Activated T-helper 17 cell treated with anti-CD3 and anti-CD28 coated beads, Interleukin-2, amount 50 U/mL, for 72 hours (primary cell): Measurements from ENCODE around the gene WDCP. TPM values are rescaled to one million over a fixed set of nuclear protein-coding genes. Genes with fewer than 3 reads are reported as not detected.
"Not testable (repeated sequence)": the region's sequence is repeated elsewhere in the genome, so short reads cannot be mapped to it uniquely, and the experiment has no call there.

Experiments
- ATAC-seq: fragments of 150-1000 bp; cut with Tn5 transposase; replicated peaks from 2 replicates; pipeline ENCODE4 v1.10.0; 2021; ENCODE audit warnings: mild to moderate bottlenecking, moderate library complexity
- H3K27ac Mint-ChIP-seq: one replicate; pipeline ENCODE4 v1.8.0; 2022; ENCODE audit warnings: mixed read lengths
- H3K27me3 Mint-ChIP-seq: one replicate; pipeline ENCODE4 v1.8.0; 2022; ENCODE audit warnings: mixed read lengths
- H3K36me3 Mint-ChIP-seq: one replicate; pipeline ENCODE4 v1.8.0; 2022; ENCODE audit warnings: low read depth, mild to moderate bottlenecking, mixed read lengths
- H3K4me1 Mint-ChIP-seq: one replicate; pipeline ENCODE4 v1.8.0; 2022; ENCODE audit warnings: mixed read lengths
- H3K4me3 Mint-ChIP-seq: one replicate; pipeline ENCODE4 v1.8.0; 2022; ENCODE audit warnings: mild to moderate bottlenecking, mixed read lengths
- H3K9me3 Mint-ChIP-seq: one replicate; pipeline ENCODE4 v1.8.0; 2022; ENCODE audit warnings: mixed read lengths
- total RNA-seq, 2 donors: library from RNA; stranded (reverse); gene quantifications; one replicate each; pipeline ENCODE4 v1.2.3, GENCODE V29; 2022

The WDCP gene
- total RNA-seq, 2 donors from 2014 or later = 19.0 to 25.0 TPM

- Mint-ChIP-seq H3K9me3 (no peaks in the 10 kb centered on the region), H3K4me3 (no peak overlapping the region), H3K36me3 (peaks cover 17% of the 10 kb centered on the region), H3K4me1 (no peaks in the 10 kb centered on the region), H3K27ac (no peak overlapping the region), H3K27me3 (no peaks in the 10 kb centered on the region)
- peak; percentile 62 for ATAC-seq
Measured at GRCh38 chr2:24021122-24021998, 25.8 kb downstream of the WDCP start.

GRCh38 chr2:24020244-24020643 lies 26.9 kb downstream of the WDCP start:
- Mint-ChIP-seq H3K36me3 (peaks cover 13% of the 10 kb centered on the region), H3K27ac (no peak overlapping the region), H3K4me1 (no peaks in the 10 kb centered on the region), H3K9me3 (no peaks in the 10 kb centered on the region), H3K27me3 (no peaks in the 10 kb centered on the region), H3K4me3 (no peak overlapping the region)
- ATAC-seq = no peak

- no peak for ATAC-seq
- Mint-ChIP-seq H3K4me3 (no peak overlapping the region), H3K36me3 (peaks cover 10% of the 10 kb centered on the region), H3K4me1 (no peaks in the 10 kb centered on the region), H3K9me3 (no peaks in the 10 kb centered on the region), H3K27me3 (no peaks in the 10 kb centered on the region), H3K27ac (no peak overlapping the region)
Measured at GRCh38 chr2:24019729-24020128, 27.5 kb downstream of the WDCP start.

GRCh38 chr2:24018241-24018640 lies 28.9 kb downstream of the WDCP start:
- Mint-ChIP-seq H3K9me3 (no peaks in the 10 kb centered on the region), H3K36me3 (peaks cover 4% of the 10 kb centered on the region), H3K4me3 (no peak overlapping the region), H3K4me1 (no peaks in the 10 kb centered on the region), H3K27ac (no peak overlapping the region), H3K27me3 (peaks cover 4% of the 10 kb centered on the region)
- no peak for ATAC-seq

GRCh38 chr2:24017711-24018110 lies 29.5 kb downstream of the WDCP start:
- no peak for ATAC-seq
- H3K27me3 Mint-ChIP-seq = peaks cover 4% of the 10 kb centered on the region
- H3K36me3 Mint-ChIP-seq = peaks cover 4% of the 10 kb centered on the region
- no peaks in the 10 kb centered on the region for H3K4me1 Mint-ChIP-seq
- no peaks in the 10 kb centered on the region for H3K9me3 Mint-ChIP-seq
- no peak overlapping the region for H3K27ac Mint-ChIP-seq
- no peak overlapping the region for H3K4me3 Mint-ChIP-seq

GRCh38 chr2:24016853-24017703 lies 30.1 kb downstream of the WDCP start:
- Mint-ChIP-seq H3K27ac (no peak overlapping the region), H3K36me3 (no peaks in the 10 kb centered on the region), H3K27me3 (peaks cover 4% of the 10 kb centered on the region), H3K4me1 (no peaks in the 10 kb centered on the region), H3K4me3 (no peak overlapping the region), H3K9me3 (no peaks in the 10 kb centered on the region)
- no peak for ATAC-seq

- ATAC-seq = no peak
- no peak overlapping the region for H3K27ac Mint-ChIP-seq
- H3K4me1 Mint-ChIP-seq = no peaks in the 10 kb centered on the region
- H3K27me3 Mint-ChIP-seq = peaks cover 11% of the 10 kb centered on the region
- no peak overlapping the region for H3K4me3 Mint-ChIP-seq
- no peaks in the 10 kb centered on the region for H3K9me3 Mint-ChIP-seq
- no peaks in the 10 kb centered on the region for H3K36me3 Mint-ChIP-seq
Measured at GRCh38 chr2:24016376-24016761, 30.8 kb downstream of the WDCP start.

- Mint-ChIP-seq H3K36me3 (no peaks in the 10 kb centered on the region), H3K27ac (no peak overlapping the region)
- ATAC-seq = no peak
Measured at GRCh38 chr2:24015562-24016375, 31.4 kb downstream of the WDCP start.

GRCh38 chr2:24014902-24015301 lies 32.3 kb downstream of the WDCP start:
- not testable (repeated sequence) for H3K9me3 Mint-ChIP-seq, H3K36me3 Mint-ChIP-seq, H3K4me3 Mint-ChIP-seq, H3K27ac Mint-ChIP-seq, H3K4me1 Mint-ChIP-seq, ATAC-seq
- H3K27me3 Mint-ChIP-seq = peaks cover 13% of the 10 kb centered on the region

More at GRCh38 chr2:24015562-24016375, 31.4 kb downstream of the WDCP start:
- Mint-ChIP-seq H3K4me1 (no peaks in the 10 kb centered on the region), H3K9me3 (no peaks in the 10 kb centered on the region), H3K27me3 (peaks cover 13% of the 10 kb centered on the region), H3K4me3 (no peak overlapping the region)

GRCh38 chr2:24012521-24013188 lies 34.5 kb downstream of the WDCP start:
- no peaks in the 10 kb centered on the region for H3K4me1 Mint-ChIP-seq
- H3K4me3 Mint-ChIP-seq = no peak overlapping the region
- ATAC-seq = no peak
- H3K27ac Mint-ChIP-seq = no peak overlapping the region
- no peaks in the 10 kb centered on the region for H3K9me3 Mint-ChIP-seq
- no peaks in the 10 kb centered on the region for H3K36me3 Mint-ChIP-seq
- H3K27me3 Mint-ChIP-seq = peaks cover 18% of the 10 kb centered on the region

GRCh38 chr2:24011250-24012104 lies 35.7 kb downstream of the WDCP start:
- Mint-ChIP-seq H3K27me3 (peaks cover 18% of the 10 kb centered on the region), H3K27ac (no peak overlapping the region), H3K9me3 (no peaks in the 10 kb centered on the region), H3K4me3 (no peak overlapping the region), H3K4me1 (no peaks in the 10 kb centered on the region), H3K36me3 (no peaks in the 10 kb centered on the region)
- no peak for ATAC-seq

- Mint-ChIP-seq H3K36me3 (no peaks in the 10 kb centered on the region), H3K4me1 (no peaks in the 10 kb centered on the region), H3K4me3 (no peak overlapping the region), H3K9me3 (no peaks in the 10 kb centered on the region), H3K27ac (no peak overlapping the region), H3K27me3 (peaks cover 18% of the 10 kb centered on the region)
- no peak for ATAC-seq
Measured at GRCh38 chr2:24010477-24011249, 36.5 kb downstream of the WDCP start.
